HepG2 (cell line): ENCODE measurements around the gene ZFHX3. TPM values are rescaled to one million over a fixed set of nuclear protein-coding genes. Genes with fewer than 3 reads are reported as not detected.

Source experiments
- ARID4A ChIP-seq: sonication (generic); formaldehyde crosslinking; IDR thresholded peaks from 2 replicates; pipeline ENCODE4 v1.5.0; 2020; ENCODE audit warnings: mild to moderate bottlenecking, missing genetic modification reagents, borderline replicate concordance
- EHMT2 ChIP-seq: fragments of 200-600 bp; sonication (generic); IDR thresholded peaks from 2 replicates; pipeline ENCODE4 v1.7.0; 2017; ENCODE audit warnings: antibody characterized with exemption, low read depth, low read length, borderline replicate concordance
- GMEB1 ChIP-seq: sonication (generic); formaldehyde crosslinking; IDR thresholded peaks from 2 replicates; pipeline ENCODE4 v1.5.1; 2020; ENCODE audit warnings: missing genetic modification reagents, mild to moderate bottlenecking, borderline replicate concordance
- KLF12 ChIP-seq: sonication (generic); formaldehyde crosslinking; IDR thresholded peaks from 2 replicates; pipeline ENCODE4 v1.4.0; 2020; ENCODE audit warnings: missing genetic modification reagents, borderline replicate concordance
- NFYC ChIP-seq: IDR thresholded peaks from 2 replicates; pipeline ENCODE4 v1.6.1; 2016; ENCODE audit warnings: missing genetic modification reagents, missing compliant biosample characterization
- PRDM10 ChIP-seq: sonication (generic); formaldehyde crosslinking; IDR thresholded peaks from 2 replicates; pipeline ENCODE4 v1.4.0; 2020; ENCODE audit warnings: low read depth, missing genetic modification reagents
- REPIN1 ChIP-seq: sonication (generic); formaldehyde crosslinking; IDR thresholded peaks from 2 replicates; pipeline ENCODE4 v1.8.0; 2022; ENCODE audit warnings: missing genetic modification reagents, low read depth, mild to moderate bottlenecking, borderline replicate concordance
- THAP8 ChIP-seq: sonication (generic); formaldehyde crosslinking; IDR thresholded peaks from 2 replicates; pipeline ENCODE4 v1.5.1; 2020; ENCODE audit warnings: missing genetic modification reagents, mild to moderate bottlenecking, borderline replicate concordance
- ZBED4 ChIP-seq: sonication (generic); formaldehyde crosslinking; IDR thresholded peaks from 2 replicates; pipeline ENCODE4 v1.4.0; 2020; ENCODE audit warnings: missing genetic modification reagents, borderline replicate concordance
- ZFP36L2 ChIP-seq: sonication (generic); formaldehyde crosslinking; IDR thresholded peaks from 2 replicates; pipeline ENCODE4 v1.4.0; 2020; ENCODE audit warnings: missing genetic modification reagents
- ZFY ChIP-seq: sonication (generic); formaldehyde crosslinking; IDR thresholded peaks from 2 replicates; pipeline ENCODE4 v1.4.0; 2020; ENCODE audit warnings: missing genetic modification reagents
- ZNF264 ChIP-seq: sonication (generic); formaldehyde crosslinking; IDR thresholded peaks from 2 replicates; pipeline ENCODE4 v1.4.0; 2020; ENCODE audit warnings: missing genetic modification reagents
- ZNF747 ChIP-seq: sonication (generic); formaldehyde crosslinking; IDR thresholded peaks from 2 replicates; pipeline ENCODE4 v1.8.1; 2023; ENCODE audit warnings: missing genetic modification reagents, mild to moderate bottlenecking, borderline replicate concordance
- polyA plus RNA-seq, 8 experiments: library from polyadenylated mRNA; depleted of rRNA in 3 of 8; stranded (reverse) in 7 of 8; unstranded in 1 of 8; fragments of >200 nt; fragmentation: Illumina TruSeq in 4 of 8; extraction: Trizol in 4 of 8; gene quantifications; 2 replicates each; pipeline versions ENCODE4 v1.2.1 to v1.2.3, GENCODE V29; 2011 to 2016; ENCODE audit warnings: low read depth in 4 of 8, missing spikeins in 1 of 8, mixed read lengths in 1 of 8; ENCODE audit not compliant: insufficient read depth in 1 of 8
- total RNA-seq, 5 experiments: library from RNA; depleted of rRNA; stranded (reverse); fragments of >200 nt; fragmentation: Illumina TruSeq; extraction: Trizol; gene quantifications; 2 replicates each; pipeline ENCODE4 v1.2.3, GENCODE V29; 2016; ENCODE audit warnings: low read depth in 1 of 5

The ZFHX3 gene
- total and polyA plus RNA-seq, 2 of the 13 experiments (the other 11 are each of a cell fraction or from before 2014, with no cell fraction given): 5.0 to 6.0 TPM

GRCh38 chr16:72877374-72878028 lies 170.4 kb downstream of the ZFHX3 start (continued):
- TF ChIP-seq GMEB1 (CRISPR knock-in tag) (0 out of 2 replicates have a peak, but pooled peaks have one; percentile 53), NFYC (CRISPR knock-in tag) (no peak), KLF12 (CRISPR knock-in tag) (no peak), ZNF264 (0 out of 2 replicates have a peak, but pooled peaks have one; percentile 39), EHMT2 (no peak; the same call in 1 of the 2 replicates), REPIN1 (CRISPR knock-in tag) (peak; percentile 79), ZNF747 (CRISPR knock-in tag) (no peak; the same call in 1 of the 2 replicates), PRDM10 (peak; percentile 61; the same call in 1 of the 2 replicates), ARID4A (CRISPR knock-in tag) (peak; percentile 48; the same call in 1 of the 2 replicates), ZFP36L2 (no peak), ZBED4 (CRISPR knock-in tag) (0 out of 2 replicates have a peak, but pooled peaks have one; percentile 41), THAP8 (no peak), ZFY (CRISPR knock-in tag) (0 out of 2 replicates have a peak, but pooled peaks have one; percentile 18)
